Urinary bladder (tissue), 4 donors: ENCODE measurements around the gene LLCFC1. TPM values are rescaled to one million over a fixed set of nuclear protein-coding genes. Genes with fewer than 3 reads are reported as not detected.

Experiments used
- DNase-seq: peaks from one replicate; pipeline ENCODE4 v3.0.0-alpha.2; 2015; ENCODE audit errors: extremely low spot score
- H3K27ac ChIP-seq: one replicate; pipeline ENCODE4 v1.5.1; 2013; ENCODE audit warnings: low read depth, mild to moderate bottlenecking, moderate library complexity
- H3K36me3 ChIP-seq: one replicate; pipeline ENCODE4 v1.6.1; 2013; ENCODE audit warnings: mild to moderate bottlenecking, moderate library complexity; ENCODE audit not compliant: insufficient read depth
- H3K4me1 ChIP-seq: one replicate; pipeline ENCODE4 v1.6.1; 2013; ENCODE audit warnings: mild to moderate bottlenecking, moderate library complexity; ENCODE audit not compliant: insufficient read depth
- H3K4me3 ChIP-seq: one replicate; pipeline ENCODE4 v1.5.1; 2013; ENCODE audit warnings: low read depth, low read length
- WGBS: extraction: QIAGEN DNeasy Blood & Tissue Kit; methylation state at CpG from one replicate; pipeline ENCODE4 v1.1.7; 2013; 5-methylcytosine and 5-hydroxymethylcytosine counted together
- polyA plus RNA-seq: library from polyadenylated mRNA; stranded (reverse); fragments of 200-250 nt; gene quantifications from one replicate; pipeline ENCODE4 v1.2.3, GENCODE V29; 2013
- total RNA-seq: library from RNA; depleted of rRNA; stranded (reverse); fragments of >200 nt; gene quantifications from one replicate; pipeline ENCODE4 v1.2.3, GENCODE V29; 2014
- donor health status: healthy with polysubstance abuse.
- donor health status: healthy.

The LLCFC1 gene
- total and polyA plus RNA-seq, 2 donors, result not detected

DNA sequence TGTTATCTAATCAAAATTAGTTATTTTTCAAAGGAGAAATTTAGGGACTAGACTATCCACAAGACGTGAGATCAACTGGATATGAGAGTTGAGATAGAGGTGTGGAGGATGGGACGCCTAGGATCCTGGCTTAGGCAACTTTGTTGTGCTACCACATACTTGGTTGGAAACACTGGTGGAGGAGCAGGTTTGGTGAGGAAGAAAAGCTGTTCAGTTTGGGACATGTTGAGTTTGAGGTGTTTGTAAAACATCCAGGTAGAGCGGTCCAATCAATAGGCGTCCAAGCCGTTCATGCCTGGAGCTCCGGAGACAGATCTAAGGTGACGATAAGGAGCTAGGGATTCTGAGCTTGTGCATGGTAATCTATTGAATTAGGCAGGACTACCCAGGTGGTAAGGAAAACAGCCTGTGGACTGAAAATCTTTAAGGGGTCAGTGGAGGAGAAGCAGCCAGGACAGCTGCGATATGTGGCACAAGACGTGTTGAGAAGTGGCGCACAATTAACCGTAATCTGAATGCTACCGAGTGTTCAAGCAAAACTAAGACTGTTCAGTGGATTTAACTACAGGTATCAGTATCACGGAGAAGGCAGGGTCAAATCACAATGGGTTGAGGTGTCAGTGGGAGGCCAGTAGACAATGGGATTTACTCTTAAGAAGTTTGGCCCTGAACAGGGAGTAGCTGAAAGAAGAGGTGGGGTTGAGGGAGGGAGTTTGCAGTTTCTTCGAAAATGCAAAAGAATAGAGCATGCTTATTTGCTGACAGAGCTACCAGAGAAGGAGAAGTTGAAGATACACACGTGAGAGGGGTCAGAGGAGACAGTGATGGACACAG lies 37.6 kb upstream of the LLCFC1 start:
- H3K36me3 ChIP-seq, result no peaks in the 10 kb centered on the region
- H3K4me3 ChIP-seq, result no peak overlapping the region
- 78% methylated on average over 15 of the region's 15 CpGs for WGBS
- DNase-seq, result no peak
- no peak overlapping the region for H3K27ac ChIP-seq
- no peaks in the 10 kb centered on the region for H3K4me1 ChIP-seq

DNA sequence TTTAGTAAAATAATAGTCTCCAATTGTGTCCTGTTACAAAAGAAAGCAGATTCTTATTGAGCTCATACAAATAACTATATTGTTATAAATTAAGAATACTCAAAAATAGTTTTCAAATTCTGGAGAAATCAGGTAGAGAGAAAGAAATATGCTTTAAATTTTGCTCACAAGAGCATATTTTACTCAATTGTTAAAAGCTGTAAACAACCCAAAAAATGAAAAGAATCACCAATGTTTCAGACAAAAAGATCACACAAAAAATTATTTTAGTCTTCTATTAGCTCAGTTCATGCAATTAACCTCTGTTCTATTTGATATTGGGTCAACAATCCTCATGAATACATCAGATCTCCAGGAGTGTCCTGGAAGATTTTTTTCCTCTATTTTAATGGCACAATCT lies 35.2 kb upstream of the LLCFC1 start:
- no peaks in the 10 kb centered on the region for H3K4me1 ChIP-seq
- H3K27ac ChIP-seq, result no peak overlapping the region
- H3K4me3 ChIP-seq, result no peak overlapping the region
- no peaks in the 10 kb centered on the region for H3K36me3 ChIP-seq
- no peak for DNase-seq

DNA sequence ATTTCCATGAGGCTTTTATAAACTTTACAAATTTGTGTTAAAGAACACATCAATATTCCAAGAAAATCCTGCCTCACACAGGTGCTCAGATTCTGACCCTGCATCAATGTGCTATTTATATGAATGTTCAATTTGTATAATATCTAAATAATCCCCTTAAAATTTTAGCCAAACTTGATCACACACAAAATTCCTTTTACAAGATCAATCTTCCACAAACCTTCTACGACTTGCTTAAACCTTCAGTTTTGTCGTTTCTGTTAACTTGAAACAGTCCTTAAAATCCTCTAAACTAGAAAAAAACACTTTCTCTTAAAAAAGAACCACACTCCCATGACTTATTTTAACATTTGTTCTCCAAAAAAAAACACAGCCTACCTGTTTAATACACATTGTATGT lies 33.5 kb upstream of the LLCFC1 start:
- WGBS, result 79% methylated on average over 2 of the region's 2 CpGs
- no peak for DNase-seq
- Histone ChIP-seq H3K4me3 (no peak overlapping the region), H3K27ac (no peak overlapping the region), H3K4me1 (no peaks in the 10 kb centered on the region), H3K36me3 (no peaks in the 10 kb centered on the region)

DNA sequence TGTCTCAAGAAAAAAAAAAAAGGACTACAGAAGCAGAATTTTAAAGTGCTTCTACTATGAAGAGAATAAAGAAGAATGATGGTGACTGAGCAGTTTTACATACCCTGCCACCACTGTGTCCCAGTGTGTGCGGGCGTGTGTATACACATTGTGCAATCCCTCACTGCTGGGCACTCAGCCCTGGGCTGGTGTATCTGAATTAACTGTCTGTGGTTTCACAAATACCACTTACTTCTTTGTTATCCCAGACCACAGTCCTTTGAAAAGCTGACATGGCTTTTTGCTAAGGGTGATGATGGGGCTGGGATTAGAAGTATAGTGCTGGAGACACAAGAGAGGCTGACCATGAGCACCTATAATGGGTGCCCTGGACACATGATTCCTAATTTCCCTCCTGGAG lies 32.6 kb upstream of the LLCFC1 start:
- Histone ChIP-seq H3K4me1 (no peaks in the 10 kb centered on the region), H3K4me3 (no peak overlapping the region), H3K36me3 (no peaks in the 10 kb centered on the region), H3K27ac (no peak overlapping the region)
- WGBS, result 74% methylated on average over 2 of the region's 2 CpGs
- no peak for DNase-seq

DNA sequence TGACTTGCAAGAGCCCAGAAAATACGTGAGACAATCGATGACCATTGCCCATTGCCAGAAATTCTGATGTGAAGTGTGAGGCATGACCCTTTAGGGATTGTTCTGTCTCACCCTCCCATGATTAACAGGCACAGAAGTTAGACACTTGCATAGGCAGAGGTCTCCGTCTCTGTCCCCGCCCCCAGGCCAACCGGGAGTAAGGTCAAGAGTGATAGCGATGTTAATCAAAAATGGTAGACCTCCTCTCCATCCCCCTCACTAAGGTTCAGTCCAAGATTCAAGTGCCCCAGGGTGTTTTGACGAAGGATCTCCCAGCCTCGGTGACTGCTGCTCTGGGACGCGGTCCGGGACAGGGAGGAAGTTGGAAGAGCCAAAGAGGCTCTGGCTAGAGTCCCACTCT lies 31.0 kb upstream of the LLCFC1 start:
- no peak for DNase-seq
- Histone ChIP-seq H3K4me1 (no peaks in the 10 kb centered on the region), H3K4me3 (no peak overlapping the region), H3K27ac (no peak overlapping the region), H3K36me3 (no peaks in the 10 kb centered on the region)
- WGBS, result 86% methylated on average over 11 of the region's 11 CpGs

DNA sequence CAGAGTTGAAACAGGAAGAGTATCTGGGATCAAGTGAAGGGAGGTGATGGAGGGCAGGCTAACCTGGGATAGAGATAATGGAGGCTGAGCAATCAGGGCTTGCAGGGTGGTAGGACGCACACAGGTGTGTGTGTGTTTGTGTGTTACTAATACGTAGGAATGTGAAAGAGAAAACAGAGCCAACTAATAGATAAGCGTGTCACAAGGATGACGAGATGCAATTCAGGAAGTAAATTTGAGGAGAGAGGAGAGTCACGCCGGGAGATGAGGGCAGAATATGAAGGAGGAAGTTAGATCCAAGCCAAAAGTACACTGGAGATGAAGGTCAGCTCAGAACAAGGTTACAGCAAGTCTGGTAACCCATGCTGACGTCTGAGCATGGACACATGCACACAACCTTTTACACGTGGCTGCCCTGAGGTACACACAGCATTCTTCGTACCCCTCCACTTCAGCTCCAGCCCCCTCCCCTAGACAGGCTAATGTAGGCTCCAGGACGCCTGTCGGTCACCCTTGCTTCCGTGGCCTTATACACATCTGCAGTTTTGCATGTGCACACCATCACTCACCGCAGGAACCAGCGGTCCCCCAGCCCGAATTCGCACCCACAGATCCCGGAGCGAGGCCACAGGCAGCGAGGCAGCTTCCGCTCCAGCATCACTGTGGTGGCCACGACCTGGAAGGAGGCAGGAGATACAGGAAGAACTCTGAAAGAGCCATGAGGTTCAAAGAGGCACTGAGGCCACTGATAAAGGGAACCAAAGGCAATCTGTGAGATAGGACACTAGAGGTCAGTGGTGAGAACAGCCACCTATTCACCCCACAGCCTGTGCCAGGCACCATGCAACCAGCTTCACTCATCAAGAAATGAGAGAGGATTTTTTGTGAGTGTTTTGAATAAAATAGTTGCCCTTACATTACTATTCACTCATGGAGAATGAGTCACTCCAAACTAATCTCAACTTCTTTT lies 30.1 kb upstream of the LLCFC1 start:
- Histone ChIP-seq H3K36me3 (no peaks in the 10 kb centered on the region), H3K4me1 (peaks cover 1% of the 10 kb centered on the region), H3K4me3 (no peak overlapping the region), H3K27ac (no peak overlapping the region)
- 73% methylated on average over 21 of the region's 21 CpGs for WGBS
- no peak for DNase-seq

DNA sequence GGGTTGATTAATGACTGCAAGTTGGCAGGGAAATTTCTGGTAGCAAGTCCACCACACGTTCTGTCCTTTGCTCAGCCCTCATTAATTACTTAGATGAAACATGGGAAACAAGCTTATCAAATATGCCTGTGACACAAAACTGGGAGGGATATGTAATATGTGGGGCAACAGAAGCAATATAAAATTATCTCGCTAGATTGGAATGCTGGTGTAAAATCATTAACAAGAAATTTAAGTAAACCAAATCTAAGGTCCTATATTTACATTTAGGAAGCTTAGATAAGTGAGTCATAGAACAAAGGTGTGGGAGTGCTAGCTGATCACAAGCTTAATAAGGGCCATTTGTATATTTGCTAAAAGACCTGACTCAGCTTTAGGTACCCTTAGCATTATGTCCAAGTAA lies 29.3 kb upstream of the LLCFC1 start:
- no peak overlapping the region for H3K27ac ChIP-seq
- H3K4me3 ChIP-seq, result no peak overlapping the region
- no peaks in the 10 kb centered on the region for H3K36me3 ChIP-seq
- peaks cover 1% of the 10 kb centered on the region for H3K4me1 ChIP-seq
- no peak for DNase-seq
- whole genome bisulfite sequencing, result 62% methylated on average over 2 of the region's 2 CpGs

DNA sequence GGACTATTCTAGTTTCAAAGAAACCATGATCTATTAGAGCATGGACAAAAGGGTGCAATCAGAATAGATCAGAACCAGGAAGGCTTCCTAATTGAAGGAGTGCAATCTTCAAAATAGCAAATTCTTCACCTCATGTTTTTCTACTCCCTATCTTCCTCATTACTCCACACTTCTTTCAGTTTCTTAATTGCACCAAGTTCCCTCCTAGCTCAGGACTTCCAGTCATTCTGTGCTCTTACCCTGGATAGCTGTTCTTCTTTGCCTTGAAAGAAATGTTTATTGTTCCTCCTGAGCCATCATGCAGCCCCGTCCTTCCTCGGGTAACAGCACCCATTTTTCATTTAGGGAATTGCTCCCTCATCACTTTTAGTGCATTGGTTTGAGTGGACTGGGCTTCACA lies 28.8 kb upstream of the LLCFC1 start:
- no peak for DNase-seq

DNA sequence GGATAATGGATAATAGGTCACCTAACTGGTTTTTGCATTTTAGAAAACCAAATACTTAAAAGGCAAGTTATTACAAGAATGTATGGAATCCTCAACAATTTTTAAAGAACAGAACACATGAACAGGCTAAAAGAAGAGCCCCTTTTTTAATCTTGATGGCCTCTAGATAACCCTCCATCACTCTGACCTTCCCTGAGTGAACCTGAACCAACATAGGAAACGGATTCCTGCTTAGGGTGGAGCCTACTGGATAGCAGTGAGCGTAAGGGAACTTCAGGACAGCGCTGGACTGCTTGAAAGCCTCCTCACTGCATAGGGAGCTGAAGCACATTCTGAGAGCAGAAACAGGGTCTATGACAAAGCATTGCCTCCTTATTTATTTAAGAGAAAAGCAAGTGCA lies 26.2 kb upstream of the LLCFC1 start:
- peaks cover 1% of the 10 kb centered on the region for H3K4me1 ChIP-seq
- no peak overlapping the region for H3K27ac ChIP-seq
- H3K4me3 ChIP-seq, result no peak overlapping the region
- 53% methylated on average over 3 of the region's 3 CpGs for WGBS
- H3K36me3 ChIP-seq, result no peaks in the 10 kb centered on the region
- no peak for DNase-seq

More for the DNA sequence above, 28.8 kb upstream of the LLCFC1 start:
- Histone ChIP-seq H3K27ac (no peak overlapping the region), H3K36me3 (no peaks in the 10 kb centered on the region), H3K4me3 (no peak overlapping the region), H3K4me1 (peaks cover 1% of the 10 kb centered on the region)
- 66% methylated on average over 2 of the region's 2 CpGs for WGBS

DNA sequence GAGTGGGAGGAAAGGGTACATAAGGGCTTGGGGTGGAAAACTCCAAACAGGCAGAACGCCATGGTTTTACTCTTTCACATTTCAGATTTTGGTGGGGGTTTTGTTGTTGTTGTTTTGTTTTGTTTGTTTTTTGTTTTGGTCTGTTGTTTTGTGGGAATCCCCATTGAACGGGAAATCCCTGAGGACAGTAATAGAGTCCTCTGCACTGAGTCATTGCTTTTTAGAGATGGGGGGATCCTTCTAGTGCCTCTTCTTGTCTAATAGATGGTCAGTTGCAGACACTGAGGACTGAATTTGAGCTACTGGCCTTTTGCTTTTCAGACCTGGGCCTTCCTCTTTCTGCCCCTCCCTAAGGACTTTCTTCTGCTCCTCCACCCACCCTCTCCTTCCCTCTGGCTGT lies 25.7 kb upstream of the LLCFC1 start:
- no peak for DNase-seq
- no peak overlapping the region for H3K4me3 ChIP-seq
- no peaks in the 10 kb centered on the region for H3K36me3 ChIP-seq
- H3K4me1 ChIP-seq, result peaks cover 1% of the 10 kb centered on the region
- H3K27ac ChIP-seq, result no peak overlapping the region
- WGBS, result 78% methylated on average over 2 of the region's 2 CpGs

DNA sequence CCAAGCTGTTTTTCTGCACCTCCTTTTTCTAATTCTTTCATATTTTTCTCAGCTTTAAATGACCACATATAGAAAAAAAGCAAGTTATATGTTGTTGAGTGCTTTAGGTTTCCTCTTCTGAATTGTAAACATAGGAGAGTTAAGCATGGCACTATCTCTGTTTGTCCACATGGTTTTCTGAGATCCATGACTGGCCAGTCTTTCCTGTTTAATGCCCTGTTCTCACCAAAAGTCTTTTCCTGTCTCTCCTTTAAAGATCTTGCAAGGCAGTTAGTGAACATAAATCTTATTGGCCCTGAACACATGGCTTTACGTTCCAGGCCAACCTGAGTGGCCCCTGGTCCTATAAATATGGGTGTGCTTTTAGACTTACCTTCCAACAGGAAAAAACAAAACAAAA lies 25.2 kb upstream of the LLCFC1 start:
- Histone ChIP-seq H3K36me3 (no peaks in the 10 kb centered on the region), H3K4me3 (no peak overlapping the region), H3K27ac (no peak overlapping the region), H3K4me1 (peaks cover 1% of the 10 kb centered on the region)
- DNase-seq, result no peak
- WGBS, result 31% methylated on average over 1 of the region's 1 CpG

DNA sequence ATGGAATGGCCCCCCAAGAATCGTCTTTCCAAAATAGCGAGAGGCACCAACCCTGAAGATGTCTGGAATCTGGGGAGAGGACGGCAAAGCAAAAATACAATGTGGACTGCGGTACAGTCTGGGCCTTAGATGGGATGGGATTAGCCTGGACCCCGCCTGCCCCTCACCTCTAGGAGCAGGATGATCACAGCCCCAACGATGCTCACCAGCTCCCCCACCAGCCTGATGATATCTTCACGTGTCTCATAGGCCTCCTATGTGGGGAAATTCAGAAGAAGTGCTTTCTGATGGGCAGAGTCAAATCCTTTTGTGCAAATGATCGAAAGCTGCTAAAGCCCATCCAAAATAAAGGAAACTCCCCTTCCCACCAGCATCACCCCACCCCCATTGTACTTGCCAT lies 24.0 kb upstream of the LLCFC1 start:
- no peaks in the 10 kb centered on the region for H3K36me3 ChIP-seq
- DNase-seq, result no peak
- H3K27ac ChIP-seq, result no peak overlapping the region
- H3K4me1 ChIP-seq, result peaks cover 1% of the 10 kb centered on the region
- H3K4me3 ChIP-seq, result no peak overlapping the region
- WGBS, result 91% methylated on average over 8 of the region's 8 CpGs

DNA sequence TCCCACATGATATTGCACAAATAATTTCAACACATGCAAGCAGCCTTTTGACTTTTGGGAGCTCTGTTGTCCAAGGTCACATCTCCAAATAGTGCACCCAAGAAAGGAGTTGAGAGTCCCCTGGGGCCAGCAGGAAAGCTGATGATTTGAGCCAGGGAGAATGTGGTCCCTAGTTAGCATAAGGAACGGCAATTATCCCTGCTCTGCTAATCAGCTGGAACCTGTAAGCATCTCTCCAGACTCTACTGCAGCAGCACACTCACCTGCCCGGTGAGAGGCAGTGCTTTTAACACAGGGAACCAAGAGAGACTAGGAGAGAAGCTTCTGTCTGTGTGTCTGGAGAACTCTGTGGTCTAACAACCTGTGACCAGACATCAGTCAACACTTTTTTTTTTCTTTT lies 22.8 kb upstream of the LLCFC1 start:
- 43% methylated on average over 2 of the region's 2 CpGs for WGBS
- no peaks in the 10 kb centered on the region for H3K36me3 ChIP-seq
- no peak overlapping the region for H3K4me3 ChIP-seq
- no peak for DNase-seq
- no peak overlapping the region for H3K27ac ChIP-seq
- peaks cover 1% of the 10 kb centered on the region for H3K4me1 ChIP-seq

DNA sequence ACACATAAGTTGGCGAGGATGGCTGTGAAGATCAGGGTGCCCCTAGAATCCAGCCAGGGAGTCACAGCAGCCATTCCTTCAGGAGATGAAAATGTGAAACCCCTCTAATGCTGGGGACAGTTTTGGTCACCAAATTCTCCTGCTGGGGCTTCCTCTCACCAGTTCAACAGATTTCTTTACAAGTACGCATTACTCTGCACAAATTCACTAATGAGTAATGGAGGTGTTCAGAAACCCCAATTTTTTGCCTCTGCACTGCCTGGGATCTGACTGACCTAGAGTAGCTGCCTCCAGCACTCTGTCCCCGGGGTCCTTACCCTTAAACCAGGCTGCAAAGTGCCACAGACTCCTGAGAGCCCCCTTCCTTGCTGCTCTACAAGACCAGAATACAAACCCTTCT lies 21.8 kb upstream of the LLCFC1 start:
- WGBS, result 77% methylated on average over 3 of the region's 3 CpGs
- Histone ChIP-seq H3K4me1 (peaks cover 1% of the 10 kb centered on the region), H3K27ac (no peak overlapping the region), H3K4me3 (no peak overlapping the region), H3K36me3 (no peaks in the 10 kb centered on the region)
- DNase-seq, result no peak
